GM23338 (cell line): ENCODE data around the gene TMEM134. TPM values are rescaled to one million over a fixed set of nuclear protein-coding genes. Genes with fewer than 3 reads are reported as not detected.

ENCODE experiments used
- ATAC-seq: fragments of 200-7000 bp; cut with Tn5 transposase; 3 replicates; pipeline ENCODE4 v1.9.1; 2020
- DNase-seq: peaks from one replicate; pipeline ENCODE4 v3.0.0-alpha.2; 2015; ENCODE audit warnings: low spot score
- H2AFZ ChIP-seq: fragments of 200-600 bp; sonication (generic); 2 replicates; pipeline ENCODE4 v1.8.0; 2016; ENCODE audit warnings: antibody characterized with exemption, mild to moderate bottlenecking, moderate library complexity
- H3F3A ChIP-seq: fragments of 200-600 bp; sonication (generic); replicated peaks from 2 replicates; pipeline ENCODE4 v1.8.0; 2017; ENCODE audit warnings: antibody characterized with exemption, mixed run types, low read depth
- H3K27ac ChIP-seq: fragments of 200-600 bp; sonication (generic); 2 replicates; pipeline ENCODE4 v1.6.1; 2016; ENCODE audit warnings: low read depth
- H3K27me3 ChIP-seq: fragments of 200-600 bp; sonication (generic); 2 replicates; pipeline ENCODE4 v1.8.0; 2016; ENCODE audit warnings: mild to moderate bottlenecking, mixed run types, moderate library complexity; ENCODE audit not compliant: insufficient read depth
- H3K36me3 ChIP-seq: fragments of 200-600 bp; sonication (generic); 2 replicates; pipeline ENCODE4 v1.8.0; 2016; ENCODE audit warnings: mild to moderate bottlenecking; ENCODE audit not compliant: insufficient read depth
- H3K4me1 ChIP-seq: fragments of 200-600 bp; sonication (generic); 2 replicates; pipeline ENCODE4 v1.8.0; 2016; ENCODE audit warnings: mild to moderate bottlenecking, moderate library complexity; ENCODE audit not compliant: insufficient read depth
- H3K4me2 ChIP-seq: fragments of 200-600 bp; sonication (generic); 2 replicates; pipeline ENCODE4 v1.7.1; 2017; ENCODE audit warnings: mixed run types
- H3K4me3 ChIP-seq: fragments of 200-600 bp; sonication (generic); 2 replicates; pipeline ENCODE4 v1.6.1; 2016; ENCODE audit warnings: mixed run types
- H3K79me2 ChIP-seq: fragments of 200-600 bp; sonication (generic); replicated peaks from 2 replicates; pipeline ENCODE4 v1.8.0; 2017; ENCODE audit warnings: mild to moderate bottlenecking; ENCODE audit not compliant: insufficient read depth
- H3K9me2 ChIP-seq: fragments of 200-600 bp; sonication (generic); 2 replicates; pipeline ENCODE4 v1.8.0; 2017; ENCODE audit not compliant: insufficient read depth
- H4K20me1 ChIP-seq: fragments of 200-600 bp; sonication (generic); replicated peaks from 2 replicates; pipeline ENCODE4 v1.8.0; 2017; ENCODE audit warnings: mild to moderate bottlenecking; ENCODE audit not compliant: insufficient read depth
- H3K27ac Mint-ChIP-seq: 2 replicates; pipeline ENCODE4 v1.8.0; 2020; ENCODE audit warnings: inconsistent platforms, mild to moderate bottlenecking, moderate library complexity, mixed read lengths
- H3K27me3 Mint-ChIP-seq: 3 replicates; pipeline ENCODE4 v1.8.0; 2022; ENCODE audit warnings: low read depth, mild to moderate bottlenecking, moderate library complexity, mixed read lengths, inconsistent platforms; ENCODE audit not compliant: insufficient read depth, poor library complexity
- H3K36me3 Mint-ChIP-seq: 3 replicates; pipeline ENCODE4 v1.8.0; 2021; ENCODE audit warnings: low read depth, mild to moderate bottlenecking, inconsistent platforms, moderate library complexity, mixed read lengths
- H3K4me1 Mint-ChIP-seq: 3 replicates; pipeline ENCODE4 v1.8.0; 2020; ENCODE audit warnings: mild to moderate bottlenecking, inconsistent platforms, mixed read lengths
- H3K4me3 Mint-ChIP-seq: 3 replicates; pipeline ENCODE4 v1.8.0; 2021; ENCODE audit warnings: moderate library complexity, mild to moderate bottlenecking, inconsistent platforms, mixed read lengths
- H3K9me3 Mint-ChIP-seq: 3 replicates; pipeline ENCODE4 v1.8.0; 2020; ENCODE audit warnings: moderate library complexity, mild to moderate bottlenecking, inconsistent platforms, mixed read lengths
- CREB1 ChIP-seq: fragments of 250-450 bp; sonication (Bioruptor Pico); IDR thresholded peaks from 2 replicates; pipeline ENCODE4 v1.5.0; 2020; ENCODE audit warnings: low read depth, mild to moderate bottlenecking, moderate library complexity
- EZH2 ChIP-seq: fragments of 200-600 bp; sonication (generic); IDR thresholded peaks from one replicate; pipeline ENCODE4 v1.8.0; 2017; ENCODE audit warnings: antibody characterized with exemption, mild to moderate bottlenecking, low read depth; ENCODE audit not compliant: unreplicated experiment
- EZH2phosphoT487 ChIP-seq: fragments of 200-600 bp; sonication (generic); IDR thresholded peaks from one replicate; pipeline ENCODE4 v1.8.1; 2018; ENCODE audit warnings: antibody characterized with exemption; ENCODE audit not compliant: unreplicated experiment
- JUNB ChIP-seq: IDR thresholded peaks from one replicate; pipeline ENCODE4 v1.6.1; 2016; ENCODE audit warnings: antibody characterized with exemption; ENCODE audit not compliant: unreplicated experiment
- NANOG ChIP-seq: IDR thresholded peaks from 2 replicates; pipeline ENCODE4 v1.6.1; 2016; ENCODE audit warnings: antibody characterized with exemption, borderline replicate concordance
- ZNF331 ChIP-seq: fragments of 250-450 bp; sonication (Bioruptor Pico); IDR thresholded peaks from 2 replicates; pipeline ENCODE4 v1.5.0; 2020; ENCODE audit warnings: low read depth, mild to moderate bottlenecking, moderate library complexity
- polyA plus RNA-seq: library from polyadenylated mRNA; unstranded; fragments of >200 nt; fragmentation: Nextera tagmentation; extraction: Ambion mirVana; gene quantifications from 2 replicates; pipeline ENCODE4 v1.2.1, GENCODE V29; 2016
- total RNA-seq: library from RNA; depleted of rRNA; stranded (reverse); fragments of >200 nt; shearing (Covaris generic); gene quantifications from 2 replicates; pipeline ENCODE4 v1.2.3, GENCODE V29; 2014
- TF ChIP-seq, protein P1 (sequence below): IDR thresholded peaks from 2 replicates; pipeline ENCODE4 v1.6.1; 2016; ENCODE audit warnings: antibody characterized with exemption
- TF ChIP-seq, protein P2 (sequence below): IDR thresholded peaks from one replicate; pipeline ENCODE4 v1.6.1; 2018; ENCODE audit warnings: antibody characterized with exemption; ENCODE audit not compliant: unreplicated experiment
- TF ChIP-seq, protein P3 (sequence below): fragments of 250-450 bp; sonication (Bioruptor Pico); IDR thresholded peaks from 2 replicates; pipeline ENCODE4 v1.5.0; 2020; ENCODE audit warnings: mild to moderate bottlenecking, moderate library complexity

Gene TMEM134
- total and polyA plus RNA-seq, 2 experiments from 2014 or later = 61.4 to 69.2 TPM

DNA sequence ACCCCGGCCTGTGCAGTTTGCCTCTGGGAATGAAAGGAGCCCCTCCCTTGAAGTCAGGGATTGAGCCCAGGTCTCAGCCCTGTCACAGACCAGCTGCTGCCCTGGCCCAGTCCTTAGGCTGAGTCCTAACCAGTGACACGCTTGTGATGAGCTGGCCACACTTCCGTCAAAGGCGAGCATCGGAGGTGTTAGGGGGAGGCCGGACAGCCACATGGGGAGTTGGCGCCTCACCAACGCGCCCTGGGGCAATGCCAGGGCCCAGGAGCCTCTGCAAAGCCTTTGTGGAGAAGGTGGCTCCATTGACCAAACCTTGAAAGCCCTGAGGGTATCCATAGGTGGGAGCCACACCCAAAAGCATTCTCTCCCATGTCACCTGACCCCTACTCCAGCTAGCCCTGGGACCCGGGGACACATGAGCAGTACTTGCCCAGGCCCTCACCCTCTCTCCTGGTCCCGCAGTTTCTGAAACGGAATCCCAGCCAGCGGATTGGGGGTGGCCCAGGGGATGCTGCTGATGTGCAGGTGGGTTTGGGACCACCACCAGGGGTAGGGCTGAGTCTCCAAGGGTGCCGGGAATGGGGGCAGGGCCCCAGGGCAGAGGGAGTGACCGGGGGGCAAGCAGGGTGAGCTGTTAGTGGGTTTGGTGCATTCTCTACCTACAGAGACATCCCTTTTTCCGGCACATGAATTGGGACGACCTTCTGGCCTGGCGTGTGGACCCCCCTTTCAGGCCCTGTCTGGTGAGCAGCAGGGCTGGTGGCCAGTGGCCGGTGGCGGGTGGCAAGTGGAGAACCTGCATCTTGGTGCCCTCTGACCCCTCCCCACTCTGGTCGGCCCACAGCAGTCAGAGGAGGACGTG is 35.3 kb downstream of the TMEM134 start:
- TF ChIP-seq, protein P1, sequence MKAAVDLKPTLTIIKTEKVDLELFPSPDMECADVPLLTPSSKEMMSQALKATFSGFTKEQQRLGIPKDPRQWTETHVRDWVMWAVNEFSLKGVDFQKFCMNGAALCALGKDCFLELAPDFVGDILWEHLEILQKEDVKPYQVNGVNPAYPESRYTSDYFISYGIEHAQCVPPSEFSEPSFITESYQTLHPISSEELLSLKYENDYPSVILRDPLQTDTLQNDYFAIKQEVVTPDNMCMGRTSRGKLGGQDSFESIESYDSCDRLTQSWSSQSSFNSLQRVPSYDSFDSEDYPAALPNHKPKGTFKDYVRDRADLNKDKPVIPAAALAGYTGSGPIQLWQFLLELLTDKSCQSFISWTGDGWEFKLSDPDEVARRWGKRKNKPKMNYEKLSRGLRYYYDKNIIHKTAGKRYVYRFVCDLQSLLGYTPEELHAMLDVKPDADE = no peak
- TF ChIP-seq NANOG = no peak
- no peaks in the 10 kb centered on the region; the same call in 2 of the 3 replicates for H3K9me3 Mint-ChIP-seq
- Histone ChIP-seq H3K9me2 (no peaks in the 10 kb centered on the region), H3K4me1 (peaks cover 17% of the 10 kb centered on the region), H4K20me1 (no peaks in the 10 kb centered on the region), H3K36me3 (0 out of 2 replicates have a peak, but pooled peaks cover 3% of the 10 kb centered on the region), H3K27me3 (no peaks in the 10 kb centered on the region), H2AFZ (no peak overlapping the region), H3K4me3 (no peak overlapping the region), H3K27ac (no peak overlapping the region), H3F3A (peaks cover 5% of the 10 kb centered on the region; the same call in 1 of the 2 replicates), H3K4me2 (no peak overlapping the region), H3K79me2 (peaks cover 7% of the 10 kb centered on the region)
- H3K27ac Mint-ChIP-seq = no peak overlapping the region
- no peak for ATAC-seq
- H3K36me3 Mint-ChIP-seq = peaks cover 24% of the 10 kb centered on the region
- H3K4me1 Mint-ChIP-seq = peaks cover 17% of the 10 kb centered on the region
- no peak overlapping the region for H3K4me3 Mint-ChIP-seq
- H3K27me3 Mint-ChIP-seq = peaks cover 6% of the 10 kb centered on the region
- no peak for DNase-seq

DNA sequence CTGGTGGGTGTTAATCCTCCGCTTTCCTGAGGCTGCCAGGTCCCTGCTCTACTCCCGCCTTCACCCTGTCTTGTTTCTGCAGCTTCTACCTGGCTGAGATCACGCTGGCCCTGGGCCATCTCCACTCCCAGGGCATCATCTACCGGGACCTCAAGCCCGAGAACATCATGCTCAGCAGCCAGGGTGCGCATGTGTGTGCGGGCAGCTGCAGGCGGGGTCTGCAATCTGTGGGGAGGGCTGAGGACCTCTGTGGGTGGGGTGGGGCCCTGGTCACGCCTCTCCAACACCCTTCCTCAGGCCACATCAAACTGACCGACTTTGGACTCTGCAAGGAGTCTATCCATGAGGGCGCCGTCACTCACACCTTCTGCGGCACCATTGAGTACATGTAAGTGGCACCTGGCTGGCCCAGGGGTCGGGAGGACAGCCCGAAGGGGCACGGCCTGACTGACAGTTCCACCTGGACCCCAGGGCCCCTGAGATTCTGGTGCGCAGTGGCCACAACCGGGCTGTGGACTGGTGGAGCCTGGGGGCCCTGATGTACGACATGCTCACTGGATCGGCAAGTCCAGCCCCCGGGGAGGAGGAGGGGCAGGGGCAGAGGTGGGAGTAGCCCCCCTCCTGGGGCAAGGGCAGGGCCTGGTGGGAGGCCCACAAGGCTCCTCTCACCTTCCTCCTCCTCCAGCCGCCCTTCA is 36.2 kb downstream of the TMEM134 start:
- Mint-ChIP-seq H3K4me3 (no peak overlapping the region), H3K27me3 (peaks cover 11% of the 10 kb centered on the region), H3K36me3 (peaks cover 22% of the 10 kb centered on the region), H3K27ac (no peak overlapping the region), H3K9me3 (no peaks in the 10 kb centered on the region; the same call in 2 of the 3 replicates), H3K4me1 (peaks cover 15% of the 10 kb centered on the region)
- Histone ChIP-seq H3K4me2 (no peak overlapping the region), H3K4me1 (peaks cover 12% of the 10 kb centered on the region), H4K20me1 (no peaks in the 10 kb centered on the region), H2AFZ (no peak overlapping the region), H3K4me3 (no peak overlapping the region), H3F3A (peaks cover 6% of the 10 kb centered on the region; the same call in 1 of the 2 replicates), H3K27me3 (no peaks in the 10 kb centered on the region), H3K36me3 (0 out of 2 replicates have a peak, but pooled peaks cover 1% of the 10 kb centered on the region), H3K27ac (no peak overlapping the region), H3K79me2 (peaks cover 11% of the 10 kb centered on the region), H3K9me2 (no peaks in the 10 kb centered on the region)
- ATAC-seq = no peak
- no peak for DNase-seq
- TF ChIP-seq ZNF331 (no peak), EZH2phosphoT487 (no peak), JUNB (no peak), CREB1 (CRISPR knock-in tag) (no peak), EZH2 (no peak)
- TF ChIP-seq, protein P2, sequence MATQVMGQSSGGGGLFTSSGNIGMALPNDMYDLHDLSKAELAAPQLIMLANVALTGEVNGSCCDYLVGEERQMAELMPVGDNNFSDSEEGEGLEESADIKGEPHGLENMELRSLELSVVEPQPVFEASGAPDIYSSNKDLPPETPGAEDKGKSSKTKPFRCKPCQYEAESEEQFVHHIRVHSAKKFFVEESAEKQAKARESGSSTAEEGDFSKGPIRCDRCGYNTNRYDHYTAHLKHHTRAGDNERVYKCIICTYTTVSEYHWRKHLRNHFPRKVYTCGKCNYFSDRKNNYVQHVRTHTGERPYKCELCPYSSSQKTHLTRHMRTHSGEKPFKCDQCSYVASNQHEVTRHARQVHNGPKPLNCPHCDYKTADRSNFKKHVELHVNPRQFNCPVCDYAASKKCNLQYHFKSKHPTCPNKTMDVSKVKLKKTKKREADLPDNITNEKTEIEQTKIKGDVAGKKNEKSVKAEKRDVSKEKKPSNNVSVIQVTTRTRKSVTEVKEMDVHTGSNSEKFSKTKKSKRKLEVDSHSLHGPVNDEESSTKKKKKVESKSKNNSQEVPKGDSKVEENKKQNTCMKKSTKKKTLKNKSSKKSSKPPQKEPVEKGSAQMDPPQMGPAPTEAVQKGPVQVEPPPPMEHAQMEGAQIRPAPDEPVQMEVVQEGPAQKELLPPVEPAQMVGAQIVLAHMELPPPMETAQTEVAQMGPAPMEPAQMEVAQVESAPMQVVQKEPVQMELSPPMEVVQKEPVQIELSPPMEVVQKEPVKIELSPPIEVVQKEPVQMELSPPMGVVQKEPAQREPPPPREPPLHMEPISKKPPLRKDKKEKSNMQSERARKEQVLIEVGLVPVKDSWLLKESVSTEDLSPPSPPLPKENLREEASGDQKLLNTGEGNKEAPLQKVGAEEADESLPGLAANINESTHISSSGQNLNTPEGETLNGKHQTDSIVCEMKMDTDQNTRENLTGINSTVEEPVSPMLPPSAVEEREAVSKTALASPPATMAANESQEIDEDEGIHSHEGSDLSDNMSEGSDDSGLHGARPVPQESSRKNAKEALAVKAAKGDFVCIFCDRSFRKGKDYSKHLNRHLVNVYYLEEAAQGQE = no peak
- TF ChIP-seq, protein P3, sequence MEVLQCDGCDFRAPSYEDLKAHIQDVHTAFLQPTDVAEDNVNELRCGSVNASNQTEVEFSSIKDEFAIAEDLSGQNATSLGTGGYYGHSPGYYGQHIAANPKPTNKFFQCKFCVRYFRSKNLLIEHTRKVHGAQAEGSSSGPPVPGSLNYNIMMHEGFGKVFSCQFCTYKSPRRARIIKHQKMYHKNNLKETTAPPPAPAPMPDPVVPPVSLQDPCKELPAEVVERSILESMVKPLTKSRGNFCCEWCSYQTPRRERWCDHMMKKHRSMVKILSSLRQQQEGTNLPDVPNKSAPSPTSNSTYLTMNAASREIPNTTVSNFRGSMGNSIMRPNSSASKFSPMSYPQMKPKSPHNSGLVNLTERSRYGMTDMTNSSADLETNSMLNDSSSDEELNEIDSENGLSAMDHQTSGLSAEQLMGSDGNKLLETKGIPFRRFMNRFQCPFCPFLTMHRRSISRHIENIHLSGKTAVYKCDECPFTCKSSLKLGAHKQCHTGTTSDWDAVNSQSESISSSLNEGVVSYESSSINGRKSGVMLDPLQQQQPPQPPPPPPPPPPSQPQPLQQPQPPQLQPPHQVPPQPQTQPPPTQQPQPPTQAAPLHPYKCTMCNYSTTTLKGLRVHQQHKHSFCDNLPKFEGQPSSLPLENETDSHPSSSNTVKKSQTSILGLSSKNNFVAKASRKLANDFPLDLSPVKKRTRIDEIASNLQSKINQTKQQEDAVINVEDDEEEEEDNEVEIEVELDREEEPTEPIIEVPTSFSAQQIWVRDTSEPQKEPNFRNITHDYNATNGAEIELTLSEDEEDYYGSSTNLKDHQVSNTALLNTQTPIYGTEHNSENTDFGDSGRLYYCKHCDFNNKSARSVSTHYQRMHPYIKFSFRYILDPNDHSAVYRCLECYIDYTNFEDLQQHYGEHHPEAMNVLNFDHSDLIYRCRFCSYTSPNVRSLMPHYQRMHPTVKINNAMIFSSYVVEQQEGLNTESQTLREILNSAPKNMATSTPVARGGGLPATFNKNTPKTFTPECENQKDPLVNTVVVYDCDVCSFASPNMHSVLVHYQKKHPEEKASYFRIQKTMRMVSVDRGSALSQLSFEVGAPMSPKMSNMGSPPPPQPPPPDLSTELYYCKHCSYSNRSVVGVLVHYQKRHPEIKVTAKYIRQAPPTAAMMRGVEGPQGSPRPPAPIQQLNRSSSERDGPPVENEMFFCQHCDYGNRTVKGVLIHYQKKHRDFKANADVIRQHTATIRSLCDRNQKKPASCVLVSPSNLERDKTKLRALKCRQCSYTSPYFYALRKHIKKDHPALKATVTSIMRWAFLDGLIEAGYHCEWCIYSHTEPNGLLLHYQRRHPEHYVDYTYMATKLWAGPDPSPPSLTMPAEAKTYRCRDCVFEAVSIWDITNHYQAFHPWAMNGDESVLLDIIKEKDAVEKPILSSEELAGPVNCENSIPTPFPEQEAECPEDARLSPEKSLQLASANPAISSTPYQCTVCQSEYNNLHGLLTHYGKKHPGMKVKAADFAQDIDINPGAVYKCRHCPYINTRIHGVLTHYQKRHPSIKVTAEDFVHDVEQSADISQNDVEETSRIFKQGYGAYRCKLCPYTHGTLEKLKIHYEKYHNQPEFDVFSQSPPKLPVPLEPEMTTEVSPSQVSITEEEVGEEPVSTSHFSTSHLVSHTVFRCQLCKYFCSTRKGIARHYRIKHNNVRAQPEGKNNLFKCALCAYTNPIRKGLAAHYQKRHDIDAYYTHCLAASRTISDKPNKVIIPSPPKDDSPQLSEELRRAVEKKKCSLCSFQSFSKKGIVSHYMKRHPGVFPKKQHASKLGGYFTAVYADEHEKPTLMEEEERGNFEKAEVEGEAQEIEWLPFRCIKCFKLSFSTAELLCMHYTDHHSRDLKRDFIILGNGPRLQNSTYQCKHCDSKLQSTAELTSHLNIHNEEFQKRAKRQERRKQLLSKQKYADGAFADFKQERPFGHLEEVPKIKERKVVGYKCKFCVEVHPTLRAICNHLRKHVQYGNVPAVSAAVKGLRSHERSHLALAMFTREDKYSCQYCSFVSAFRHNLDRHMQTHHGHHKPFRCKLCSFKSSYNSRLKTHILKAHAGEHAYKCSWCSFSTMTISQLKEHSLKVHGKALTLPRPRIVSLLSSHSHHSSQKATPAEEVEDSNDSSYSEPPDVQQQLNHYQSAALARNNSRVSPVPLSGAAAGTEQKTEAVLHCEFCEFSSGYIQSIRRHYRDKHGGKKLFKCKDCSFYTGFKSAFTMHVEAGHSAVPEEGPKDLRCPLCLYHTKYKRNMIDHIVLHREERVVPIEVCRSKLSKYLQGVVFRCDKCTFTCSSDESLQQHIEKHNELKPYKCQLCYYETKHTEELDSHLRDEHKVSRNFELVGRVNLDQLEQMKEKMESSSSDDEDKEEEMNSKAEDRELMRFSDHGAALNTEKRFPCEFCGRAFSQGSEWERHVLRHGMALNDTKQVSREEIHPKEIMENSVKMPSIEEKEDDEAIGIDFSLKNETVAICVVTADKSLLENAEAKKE (CRISPR knock-in tag) = no peak
